A549 treated with Mapracorat at 1 μM for 4 hours (cell line): ENCODE measurements around the gene LARP1. TPM values are rescaled to one million over a fixed set of nuclear protein-coding genes. Genes with fewer than 3 reads are reported as not detected.

Source experiments
- total RNA-seq: library from RNA; stranded (reverse); fragments of 200-300 nt; extraction: Qiagen RNA extraction; gene quantifications from 5 replicates; pipeline ENCODE4 v1.2.3, GENCODE V29; 2022

The LARP1 gene
- 122 to 145 TPM (median 124 TPM) in 5 replicates for total RNA-seq

GRCh38 chr5:154755361-154756008, at the start of gene LARP1:
TSS of gene LARP1 (plus strand) at chr5:154755377. CDS start at chr5:154755758, 381 bp downstream.

GRCh38 chr5:154850255-154851062, 95.3 kb downstream of the LARP1 start, which contains the start of gene FAXDC2:
TSS of gene FAXDC2 (minus strand) at chr5:154850603. CDS start at chr5:154838178, 12,425 bp downstream.

DNA sequence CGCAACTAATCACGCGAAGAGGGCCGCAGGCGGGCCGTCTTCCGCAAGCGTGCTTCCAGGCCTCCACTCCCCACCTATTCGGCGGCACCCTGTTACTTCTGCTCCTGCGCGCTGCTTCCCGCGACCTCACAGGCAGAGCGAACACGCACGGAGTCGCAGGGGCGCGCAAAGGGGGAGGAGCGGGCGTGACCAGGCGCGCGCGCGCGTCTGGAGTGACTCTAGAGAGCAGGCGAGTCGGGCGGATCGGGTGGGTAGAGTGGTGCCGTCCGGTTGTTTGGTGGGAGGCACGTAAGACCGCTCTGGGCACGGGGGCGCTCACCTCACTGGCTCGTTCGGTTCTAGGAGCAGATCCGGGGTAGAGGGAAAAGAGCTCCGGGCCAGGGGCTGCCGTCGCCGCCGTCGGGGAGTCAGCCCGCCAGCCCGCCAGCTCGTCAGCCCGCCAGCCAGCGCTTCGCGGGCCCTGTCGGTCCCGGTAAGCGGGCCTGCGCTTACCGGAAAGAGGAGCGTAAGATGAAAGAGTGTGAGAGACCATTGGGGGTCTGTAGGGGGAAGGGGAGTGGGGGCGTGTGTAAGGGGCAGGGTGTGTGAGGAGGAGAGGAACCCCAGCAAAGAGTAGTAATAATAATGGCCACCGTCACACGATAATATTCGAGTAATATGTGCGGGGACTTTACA, 103.3 kb downstream of the LARP1 start, which contains the start of gene CNOT8:
Gene CNOT8, plus strand, starts transcription at position 331 of the 675 bp plus-strand sequence. CDS start 4,652 bp downstream, outside the sequence.

Other genes with a start within 250 kb of the LARP1 start
- 0.14 to 0.63 TPM (median 0.34 TPM) in 4 of 5 replicates, not detected in the other for gene FAXDC2, start 95.2 kb downstream of the LARP1 start, total RNA-seq
- 29.7 to 35.9 TPM (median 34.9 TPM) in 5 replicates for gene CNOT8, start 103.2 kb downstream of the LARP1 start, total RNA-seq
- 19.8 to 24.3 TPM (median 21.7 TPM) in 5 replicates for gene GEMIN5, start 182.8 kb downstream of the LARP1 start, total RNA-seq
- gene MRPL22, start 185.7 kb downstream of the LARP1 start, total RNA-seq = 51.2 to 62.8 TPM (median 61.5 TPM) in 5 replicates